Right kidney (tissue), 9 donors: ENCODE data around the gene CSAG1.
"Not testable (repeated sequence)": the region's sequence is repeated elsewhere in the genome, so short reads cannot be mapped to it uniquely, and the experiment has no call there.

Experiments
- DNase-seq: peaks from one replicate; pipeline ENCODE4 v3.0.0-alpha.2; 2016
- long read RNA-seq, 8 donors: transcript quantifications; one replicate each; lab custom pipeline, GENCODE V29; 2026

Gene CSAG1
- long read RNA-seq, donor 1 = 0 reads
- long read RNA-seq, donor 2 = 0 reads
- long read RNA-seq, donor 3 = 0 reads
- long read RNA-seq, donor 4 = 0 reads
- long read RNA-seq, donor 5 = 0 reads
- long read RNA-seq, donor 6 = 0 reads
- long read RNA-seq, donor 7 = 0 reads
- long read RNA-seq, donor 8 = 0 reads

- DNase-seq = no peak
These were observed at the start of gene CSAG1, which contains the start of gene MAGEA12 for GRCh38 chrX:152733261-152733975. Gene CSAG1, minus strand, starts transcription at chrX:152733721. Its CDS starts 1,261 bp downstream, at chrX:152732460. Gene MAGEA12, plus strand, starts transcription at chrX:152733757. Its CDS starts 2,405 bp downstream, at chrX:152736162.

- not testable (repeated sequence) for DNase-seq
These were observed 36.2 kb upstream of the CSAG1 start, which contains the start of gene MAGEA6 for GRCh38 chrX:152769549-152770289. Gene MAGEA6, minus strand, starts transcription at chrX:152769689. Its CDS starts 2,039 bp downstream, at chrX:152767650.

- not testable (repeated sequence) for DNase-seq
These were observed 33.0 kb upstream of the CSAG1 start for GRCh38 chrX:152766562-152766961.

GRCh38 chrX:152761582-152761981 lies 28.1 kb upstream of the CSAG1 start:
- DNase-seq = not testable (repeated sequence)

GRCh38 chrX:152759544-152759943 lies 26.0 kb upstream of the CSAG1 start:
- DNase-seq = not testable (repeated sequence)

- DNase-seq = not testable (repeated sequence)
These were observed 25.4 kb upstream of the CSAG1 start, which contains the start of gene CSAG3 for GRCh38 chrX:152758918-152759317. Gene CSAG3, plus strand, starts transcription at chrX:152759218.

GRCh38 chrX:152754871-152755270 lies 21.4 kb upstream of the CSAG1 start:
- DNase-seq = not testable (repeated sequence)

GRCh38 chrX:152753686-152754650 lies 20.4 kb upstream of the CSAG1 start, which contains the start of gene MAGEA2:
Gene MAGEA2, minus strand, starts transcription at chrX:152753842. Its CDS starts 2,479 bp downstream, at chrX:152751363.
- DNase-seq = not testable (repeated sequence)

GRCh38 chrX:152738560-152738959 lies 5.0 kb upstream of the CSAG1 start:
- no peak for DNase-seq

GRCh38 chrX:152736528-152736927 lies 3.0 kb upstream of the CSAG1 start:
- DNase-seq = not testable (repeated sequence)

GRCh38 chrX:152735860-152736511 lies 2.5 kb upstream of the CSAG1 start:
- DNase-seq = no peak

- DNase-seq = no peak
These were observed 1.6 kb upstream of the CSAG1 start for GRCh38 chrX:152735101-152735500.

GRCh38 chrX:152734143-152734858 lies 780 bp upstream of the CSAG1 start:
- not testable (repeated sequence) for DNase-seq

GRCh38 chrX:152725409-152725808 lies 8.1 kb downstream of the CSAG1 start:
- DNase-seq = no peak

- DNase-seq = not testable (repeated sequence)
These were observed 19.4 kb downstream of the CSAG1 start, which contains the start of gene MAGEA2B for GRCh38 chrX:152713815-152714787. Gene MAGEA2B, plus strand, starts transcription at chrX:152714628. Its CDS starts 2,479 bp downstream, at chrX:152717107.

- not testable (repeated sequence) for DNase-seq
These were observed 20.3 kb downstream of the CSAG1 start for GRCh38 chrX:152713195-152713594.

GRCh38 chrX:152709173-152709572 lies 24.3 kb downstream of the CSAG1 start, which contains the start of gene CSAG2:
Gene CSAG2, minus strand, starts transcription at chrX:152709273. Its CDS starts 161 bp downstream, at chrX:152709112.
- DNase-seq = not testable (repeated sequence)

- DNase-seq = not testable (repeated sequence)
These were observed 27.0 kb downstream of the CSAG1 start for GRCh38 chrX:152706500-152706899.

- DNase-seq = not testable (repeated sequence)
These were observed 33.1 kb downstream of the CSAG1 start for GRCh38 chrX:152700390-152700789.
